Erythroblast (primary cell): ENCODE data around the gene EIF1B.

Experiments used
- GATA1 ChIP-seq: IDR thresholded peaks from 2 replicates; pipeline ENCODE4 v1.6.1; 2011; ENCODE audit warnings: low read depth, mild to moderate bottlenecking, control low read depth, low read length, moderate library complexity
- POLR2A ChIP-seq: IDR thresholded peaks from 2 replicates; pipeline ENCODE4 v1.6.1; 2011; ENCODE audit warnings: mild to moderate bottlenecking, low read length

- TF ChIP-seq POLR2A: no peak
- no peak for TF ChIP-seq GATA1
Measured at GRCh38 chr3:40310705-40311104, 1.2 kb downstream of the EIF1B start.
